GM12873 (cell line): Measurements from ENCODE around the gene NLRP14.

Experiments used
- CTCF ChIP-seq: IDR thresholded peaks from 2 replicates; pipeline ENCODE4 v1.5.1; 2012; ENCODE audit warnings: low read depth, mild to moderate bottlenecking, moderate library complexity, low read length, control low read depth; ENCODE audit not compliant: insufficient read depth; ENCODE audit errors: missing control alignments

The NLRP14 gene

GRCh38 chr11:7028141-7028540 lies 7.9 kb downstream of the NLRP14 start:
- TF ChIP-seq CTCF: no peak

GRCh38 chr11:7030836-7031235 lies 10.6 kb downstream of the NLRP14 start:
- no peak for TF ChIP-seq CTCF

GRCh38 chr11:7031471-7031871 lies 11.2 kb downstream of the NLRP14 start:
- TF ChIP-seq CTCF: no peak

- TF ChIP-seq CTCF: no peak
Observed at GRCh38 chr11:7032692-7033091, 12.4 kb downstream of the NLRP14 start.

- no peak for TF ChIP-seq CTCF
Observed at GRCh38 chr11:7034019-7034418, 13.7 kb downstream of the NLRP14 start.

GRCh38 chr11:7046474-7047175 lies 26.3 kb downstream of the NLRP14 start:
- no peak for TF ChIP-seq CTCF

- TF ChIP-seq CTCF: no peak
Observed at GRCh38 chr11:7050191-7050590, 29.9 kb downstream of the NLRP14 start.
